ENCODE measurements around the gene CSGALNACT2.

- TF ChIP-seq CTCF (IDR thresholded peaks at IDR 0.05), result no peak
- TF ChIP-seq POLR2A (IDR thresholded peaks at IDR 0.05), result no peak
Observed at GRCh38 chr10:43158636-43159035, 20.4 kb downstream of the CSGALNACT2 start.

Measured in testis (tissue), 2 donors.